Endothelial cell of umbilical vein (primary cell): ENCODE measurements around the gene ABCA2. TPM values are rescaled to one million over a fixed set of nuclear protein-coding genes. Genes with fewer than 3 reads are reported as not detected.

Experiments
- BruUV-seq: library from RNA; stranded (reverse); fragments of 400-500 nt; replicated peaks from 2 replicates; lab custom pipeline; 2021; lab: Mats Ljungman, UMichigan
- CTCF ChIA-PET: fragments of 300-600, 350-600 bp; sonication (Branson Sonifier 250); formaldehyde crosslinking; loops from one replicate; lab custom pipeline; 2021; ENCODE audit warnings: antibody characterized with exemption, inconsistent platforms; lab: Charles Lee
- POLR2A ChIA-PET: fragments of 300-600, 350-600 bp; sonication (Branson Sonifier 250); formaldehyde crosslinking; loops from one replicate; lab custom pipeline; 2021; ENCODE audit warnings: antibody characterized with exemption, inconsistent platforms; lab: Charles Lee
- DNase-seq: peaks from one replicate; pipeline ENCODE4 v3.0.0-alpha.2; 2011; ENCODE audit warnings: low read depth, low spot score
- FAIRE-seq: peaks from 2 replicates; lab custom pipeline; 2011; peaks lifted over from hg19 to GRCh38; lab: Jason Lieb, UNC
- H2AFZ ChIP-seq: 2 replicates; pipeline ENCODE4 v1.6.0; 2012; ENCODE audit warnings: low read depth, low read length, control low read depth, inconsistent platforms
- H3K27ac ChIP-seq: 2 replicates; pipeline ENCODE4 v1.5.1; 2011; ENCODE audit warnings: low read depth, mild to moderate bottlenecking, control low read depth, low read length, moderate library complexity; ENCODE audit not compliant: insufficient read depth
- H3K27me3 ChIP-seq, 2 experiments: 2 replicates each; pipeline versions ENCODE4 v1.6.0 to v1.6.1; 2011; ENCODE audit warnings: low read length in 2 of 2, mixed read lengths in 1 of 2; ENCODE audit not compliant: control insufficient read depth in 2 of 2, insufficient read depth in 2 of 2
- H3K36me3 ChIP-seq, 2 experiments: 2 replicates in 1 of 2; 3 replicates in 1 of 2; pipeline ENCODE4 v1.5.1; 2011; ENCODE audit warnings: low read length in 2 of 2, mild to moderate bottlenecking in 1 of 2, moderate library complexity in 1 of 2; ENCODE audit not compliant: control insufficient read depth in 2 of 2, insufficient read depth in 2 of 2; ENCODE audit errors: extremely low read depth in 1 of 2
- H3K4me1 ChIP-seq: 3 replicates; pipeline ENCODE4 v1.5.1; 2011; ENCODE audit warnings: mild to moderate bottlenecking, low read length; ENCODE audit not compliant: control insufficient read depth, insufficient read depth; ENCODE audit errors: extremely low read depth
- H3K4me2 ChIP-seq: 2 replicates; pipeline ENCODE4 v1.6.1; 2011; ENCODE audit warnings: low read length, control low read depth, mixed read lengths; ENCODE audit not compliant: insufficient read depth
- H3K4me3 ChIP-seq, 3 experiments: fragments of 200-600 bp in 1 of 3; sonication (generic), shearing (Covaris generic) in 1 of 3; replicated peaks in 1 of 3; 2 replicates each; pipeline ENCODE4 v1.5.1; 2011 to 2016; ENCODE audit warnings: control low read depth in 3 of 3, low read length in 3 of 3, mild to moderate bottlenecking in 2 of 3, inconsistent platforms in 1 of 3, low read depth in 1 of 3, moderate library complexity in 1 of 3; ENCODE audit not compliant: insufficient read depth in 1 of 3
- H3K79me2 ChIP-seq: 2 replicates; pipeline ENCODE4 v1.6.0; 2012; ENCODE audit warnings: low read length, inconsistent platforms; ENCODE audit not compliant: control insufficient read depth, insufficient read depth
- H3K9ac ChIP-seq: replicated peaks from 2 replicates; pipeline ENCODE3; 2011; ENCODE audit warnings: low read length, control low read depth; ENCODE audit not compliant: insufficient read depth; ENCODE audit errors: extremely low read depth
- H3K9me1 ChIP-seq: replicated peaks from 3 replicates; pipeline ENCODE4 v1.6.0; 2011; ENCODE audit warnings: mild to moderate bottlenecking, low read length; ENCODE audit not compliant: control insufficient read depth, insufficient read depth; ENCODE audit errors: extremely low read depth
- H3K9me3 ChIP-seq: replicated peaks from 2 replicates; pipeline ENCODE4 v1.5.1; 2012; ENCODE audit warnings: low read length, inconsistent platforms; ENCODE audit not compliant: control insufficient read depth, insufficient read depth
- H4K20me1 ChIP-seq: replicated peaks from 2 replicates; pipeline ENCODE3; 2011; ENCODE audit warnings: mild to moderate bottlenecking, low read length; ENCODE audit not compliant: control insufficient read depth, insufficient read depth; ENCODE audit errors: extremely low read depth
- CTCF ChIP-seq, 2 donors: IDR thresholded peaks; 1 replicate in 1 of 2; 2 replicates in 1 of 2; pipeline ENCODE4 v1.5.1; 2011; ENCODE audit warnings: low read length in 2 of 2, mild to moderate bottlenecking in 2 of 2, moderate library complexity in 2 of 2, control low read depth in 1 of 2, inconsistent platforms in 1 of 2, low read depth in 1 of 2; ENCODE audit not compliant: insufficient read depth in 1 of 2; ENCODE audit errors: extremely low read depth in 1 of 2
- EZH2 ChIP-seq: IDR thresholded peaks from 2 replicates; pipeline ENCODE4 v1.6.1; 2012; ENCODE audit warnings: borderline replicate concordance, low read depth, mild to moderate bottlenecking, moderate library complexity, low read length, inconsistent platforms; ENCODE audit not compliant: severe bottlenecking
- FOS ChIP-seq: IDR thresholded peaks from 2 replicates; pipeline ENCODE4 v1.6.1; 2011; ENCODE audit warnings: mild to moderate bottlenecking, low read length, moderate library complexity, borderline replicate concordance; ENCODE audit not compliant: insufficient read depth
- GATA2 ChIP-seq: IDR thresholded peaks from 2 replicates; pipeline ENCODE4 v1.7.0; 2011; ENCODE audit warnings: low read depth, mild to moderate bottlenecking, moderate library complexity, mixed read lengths, low read length; ENCODE audit not compliant: insufficient read length, insufficient read depth
- JUN ChIP-seq: IDR thresholded peaks from 2 replicates; pipeline ENCODE4 v1.6.1; 2011; ENCODE audit warnings: borderline replicate concordance, low read depth; ENCODE audit not compliant: insufficient read length, insufficient read depth
- MYC ChIP-seq: IDR thresholded peaks from one replicate; pipeline ENCODE4 v1.6.1; 2011; ENCODE audit warnings: mild to moderate bottlenecking, low read depth, low read length
- POLR2A ChIP-seq: IDR thresholded peaks from 2 replicates; pipeline ENCODE4 v1.6.1; 2012; ENCODE audit warnings: low read depth, mild to moderate bottlenecking, control low read depth, low read length
- dilution Hi-C: fragments of 300-500 bp; cut with MboI; formaldehyde crosslinking; loops from one replicate; pipeline ENCODE4 v1.15.0; 2019; ENCODE audit warnings: low sequenced_read_pairs; ENCODE audit not compliant: extremely low pct_ligation_motif_present
- intact Hi-C: fragments of 100-400 bp; cut with micrococcal nuclease; formaldehyde crosslinking; loops from one replicate; pipeline ENCODE4 v1.10.0; 2022
- polyA plus RNA-seq, 4 experiments: library from polyadenylated mRNA; depleted of rRNA in 3 of 4; stranded (reverse) in 3 of 4; unstranded in 1 of 4; fragments of >200 nt; gene quantifications; 2 replicates each; pipeline versions ENCODE4 v1.2.1 to v1.2.3, GENCODE V29; 2011 to 2012; ENCODE audit warnings: missing spikeins in 1 of 4
- total RNA-seq: library from RNA; stranded (reverse); gene quantifications from 2 replicates; pipeline ENCODE4 v1.2.3, GENCODE V29; 2021

Gene ABCA2
- total and polyA plus RNA-seq, 2 donors (not counting 3 experiments of a cell fraction or from before 2014, with no cell fraction given), result 20.0 to 29.1 TPM

DNA sequence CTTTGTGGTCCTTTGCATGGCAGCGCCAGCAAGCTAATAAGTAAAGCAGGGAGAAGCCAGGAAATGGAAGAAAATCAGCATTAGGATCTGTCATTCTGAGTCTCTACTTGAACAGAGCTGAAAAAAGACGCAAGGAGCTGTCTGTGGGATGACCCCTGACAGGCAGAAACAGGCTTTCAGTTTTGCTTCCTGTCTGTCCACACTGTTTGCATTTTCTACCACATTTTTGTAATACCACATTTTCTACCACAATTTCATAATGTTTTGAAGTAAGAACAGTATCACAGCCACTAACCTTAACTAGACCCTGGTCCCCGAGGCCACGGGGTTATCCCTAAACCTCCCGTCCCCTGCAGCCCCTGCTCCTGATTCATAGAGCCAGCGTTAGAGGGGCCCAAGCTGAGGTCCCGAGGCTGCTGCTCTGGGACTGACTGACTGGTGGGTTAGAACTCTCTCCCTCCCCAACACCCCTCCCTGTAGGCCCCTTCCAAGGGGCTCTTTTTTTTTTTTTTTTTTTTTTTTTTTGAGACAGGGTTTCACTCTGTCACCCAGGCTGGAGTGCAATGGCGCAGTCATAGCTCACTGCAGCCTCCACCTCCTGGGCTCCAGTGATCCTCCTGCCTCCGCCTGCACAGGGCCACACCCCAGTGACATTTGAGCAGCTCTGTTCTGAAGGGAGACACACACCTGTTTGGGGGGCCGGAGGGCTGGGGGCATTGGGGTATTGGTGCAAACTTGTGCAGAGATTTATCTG, 27.7 kb downstream of the ABCA2 start:
- Histone ChIP-seq H4K20me1 (no peaks in the 10 kb centered on the region), H3K4me2 (no peak overlapping the region)
- DNase-seq, result no peak

More for the DNA sequence above, 27.7 kb downstream of the ABCA2 start:
- Histone ChIP-seq H3K27ac (no peak overlapping the region), H3K36me3 (no peaks in the 10 kb centered on the region), H3K9me1 (no peaks in the 10 kb centered on the region), H3K27me3 (no peaks in the 10 kb centered on the region), H3K9me3 (no peaks in the 10 kb centered on the region), H3K9ac (no peak overlapping the region), H2AFZ (no peak overlapping the region), H3K4me1 (peaks cover 24% of the 10 kb centered on the region), H3K79me2 (no peaks in the 10 kb centered on the region), H3K4me3 (no peak overlapping the region)
- BruUV-seq, result no TSS peak
- intact Hi-C loops, result no loop called here
- dilution Hi-C loops, result no loop called here
- ChIA-PET CTCF (interaction anchor here (0.9 to 1.3 kb wide), 2 partner anchors 29 to 36 kb away, joined by 4 read pairs; no protein-coding TSS in a partner anchor), POLR2A (no interaction called here)
- no peak for TF ChIP-seq GATA2
- TF ChIP-seq JUN, result no peak
- TF ChIP-seq CTCF (IDR thresholded peaks at IDR 0.05; ENCODE audit: extremely low read depth in 1 of 2, insufficient read depth in 1 of 2, low read depth in 1 of 2, low read length in 2 of 2), result no peak
- no peak for TF ChIP-seq POLR2A
- TF ChIP-seq FOS, result no peak
- TF ChIP-seq MYC, result no peak
- no peak for TF ChIP-seq EZH2
- FAIRE-seq, result peak; percentile 66
